Measurements from ENCODE around the gene IPO13. TPM values are rescaled to one million over a fixed set of nuclear protein-coding genes. Genes with fewer than 3 reads are reported as not detected.
A peak's percentile ranks its signal among the peaks of the same experiment; 100 is the strongest.

IPO13 gene
- total and polyA plus RNA-seq, 2 donors (not counting 1 experiment from before 2014, with no cell fraction given), result 12.8 to 18.5 TPM

- TF ChIP-seq CTCF (conservative IDR thresholded peaks at IDR 0.05 in 1 of 2, IDR thresholded peaks at IDR 0.05 in 1 of 2; ENCODE audit: low read depth in 1 of 2, low read length in 2 of 2) (no peak), EZH2 (IDR thresholded peaks at IDR 0.05; ENCODE audit: low read length, missing control alignments) (no peak)
- Histone ChIP-seq H3K27ac (ENCODE audit: insufficient read depth, low read length) (peak overlapping the region; percentile 83), H3K79me2 (ENCODE audit: control insufficient read depth, insufficient read depth, low read length) (peaks cover 32% of the 10 kb centered on the region), H3K4me3 (replicated peaks in 1 of 4; ENCODE audit: control extremely low read depth in 1 of 4, insufficient read depth in 1 of 4, low read depth in 3 of 4, low read length in 4 of 4) (peak overlapping the region; percentile 70 to 87 (median 86)), H2AFZ (ENCODE audit: low read length) (no peak overlapping the region), H3K27me3 (ENCODE audit: control insufficient read depth, insufficient read depth, low read length) (no peaks in the 10 kb centered on the region), H3K36me3 (ENCODE audit: control insufficient read depth, insufficient read depth, low read length) (peaks cover 15% of the 10 kb centered on the region), H4K20me1 (ENCODE audit: control insufficient read depth, extremely low read depth, insufficient read depth, low read length) (no peaks in the 10 kb centered on the region), H3K4me2 (ENCODE audit: extremely low read depth, insufficient read depth, low read length) (peak overlapping the region; percentile 18), H3K9ac (ENCODE audit: insufficient read depth, low read length) (peak overlapping the region; percentile 90), H3K4me1 (ENCODE audit: control insufficient read depth, extremely low read depth, insufficient read depth, low read length) (peaks cover 12% of the 10 kb centered on the region), H3K9me3 (ENCODE audit: control insufficient read depth, insufficient read depth, low read depth, low read length) (no peaks in the 10 kb centered on the region)
- DNase-seq (ENCODE audit: low read depth in 2 of 2), result peak in 1 of 2 donors; percentile 14
These were observed 28.7 kb downstream of the IPO13 start for GRCh38 chr1:43975249-43975961.

- Histone ChIP-seq H3K27me3 (ENCODE audit: control insufficient read depth, insufficient read depth, low read length) (no peaks in the 10 kb centered on the region), H3K79me2 (ENCODE audit: control insufficient read depth, insufficient read depth, low read length) (peaks cover 36% of the 10 kb centered on the region), H3K9ac (ENCODE audit: insufficient read depth, low read length) (no peak overlapping the region), H3K4me3 (replicated peaks in 1 of 4; ENCODE audit: control extremely low read depth in 1 of 4, insufficient read depth in 1 of 4, low read depth in 3 of 4, low read length in 4 of 4) (peak overlapping the region; percentile 70 to 87 (median 86)), H3K4me1 (ENCODE audit: control insufficient read depth, extremely low read depth, insufficient read depth, low read length) (peaks cover 10% of the 10 kb centered on the region), H3K4me2 (ENCODE audit: extremely low read depth, insufficient read depth, low read length) (peak overlapping the region; percentile 18), H4K20me1 (ENCODE audit: control insufficient read depth, extremely low read depth, insufficient read depth, low read length) (no peaks in the 10 kb centered on the region), H3K9me3 (ENCODE audit: control insufficient read depth, insufficient read depth, low read depth, low read length) (no peaks in the 10 kb centered on the region), H2AFZ (ENCODE audit: low read length) (no peak overlapping the region), H3K27ac (ENCODE audit: insufficient read depth, low read length) (no peak overlapping the region), H3K36me3 (ENCODE audit: control insufficient read depth, insufficient read depth, low read length) (peaks cover 15% of the 10 kb centered on the region)
- TF ChIP-seq CTCF (conservative IDR thresholded peaks at IDR 0.05 in 1 of 2, IDR thresholded peaks at IDR 0.05 in 1 of 2; ENCODE audit: low read depth in 1 of 2, low read length in 2 of 2), result no peak
- DNase-seq (ENCODE audit: low read depth in 2 of 2), result no peak
These were observed 29.3 kb downstream of the IPO13 start for GRCh38 chr1:43976045-43976444.

DNA sequence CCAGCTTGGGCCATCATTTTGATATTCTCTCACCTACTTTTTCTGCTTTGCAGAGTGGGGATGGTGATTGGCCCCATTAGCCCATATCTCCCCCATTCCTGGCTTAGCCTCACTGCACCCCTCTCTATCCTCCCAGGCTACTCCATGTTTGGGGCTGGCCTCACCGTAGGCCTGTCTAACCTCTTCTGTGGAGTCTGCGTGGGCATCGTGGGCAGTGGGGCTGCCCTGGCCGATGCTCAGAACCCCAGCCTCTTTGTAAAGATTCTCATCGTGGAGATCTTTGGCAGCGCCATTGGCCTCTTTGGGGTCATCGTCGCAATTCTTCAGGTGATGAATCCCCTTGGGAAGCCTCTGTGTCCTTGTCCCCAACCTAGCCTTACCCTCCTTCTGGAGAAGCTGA lies 30.1 kb downstream of the IPO13 start:
- H3K79me2 ChIP-seq (ENCODE audit: control insufficient read depth, insufficient read depth, low read length), result peaks cover 44% of the 10 kb centered on the region
- H3K9ac ChIP-seq (ENCODE audit: insufficient read depth, low read length), result no peak overlapping the region
- H3K9me3 ChIP-seq (ENCODE audit: control insufficient read depth, insufficient read depth, low read depth, low read length), result no peaks in the 10 kb centered on the region
- no peak overlapping the region for H2AFZ ChIP-seq (ENCODE audit: low read length)
- no peaks in the 10 kb centered on the region for H3K27me3 ChIP-seq (ENCODE audit: control insufficient read depth, insufficient read depth, low read length)
- H3K4me2 ChIP-seq (ENCODE audit: extremely low read depth, insufficient read depth, low read length), result no peak overlapping the region
- peaks cover 19% of the 10 kb centered on the region for H3K36me3 ChIP-seq (ENCODE audit: control insufficient read depth, insufficient read depth, low read length)
- no peak overlapping the region for H3K27ac ChIP-seq (ENCODE audit: insufficient read depth, low read length)
- H3K4me1 ChIP-seq (ENCODE audit: control insufficient read depth, extremely low read depth, insufficient read depth, low read length), result peaks cover 10% of the 10 kb centered on the region
- TF ChIP-seq EZH2 (IDR thresholded peaks at IDR 0.05; ENCODE audit: low read length, missing control alignments) (no peak), CTCF (conservative IDR thresholded peaks at IDR 0.05 in 1 of 2, IDR thresholded peaks at IDR 0.05 in 1 of 2; ENCODE audit: low read depth in 1 of 2, low read length in 2 of 2) (no peak)
- no peaks in the 10 kb centered on the region for H4K20me1 ChIP-seq (ENCODE audit: control insufficient read depth, extremely low read depth, insufficient read depth, low read length)
- no peak for DNase-seq (ENCODE audit: low read depth in 2 of 2)
- H3K4me3 ChIP-seq (replicated peaks in 1 of 4; ENCODE audit: control extremely low read depth in 1 of 4, insufficient read depth in 1 of 4, low read depth in 3 of 4, low read length in 4 of 4), result peak overlapping the region in 1 of 4 experiments; percentile 87
